ENCODE results near the gene GSDME. TPM values are rescaled to one million over a fixed set of nuclear protein-coding genes. Genes with fewer than 3 reads are reported as not detected.

The GSDME gene
- total RNA-seq (2022; extraction: Qiagen RNA extraction): 35.8 to 52.7 TPM (median 45.8 TPM) in 5 replicates

DNA sequence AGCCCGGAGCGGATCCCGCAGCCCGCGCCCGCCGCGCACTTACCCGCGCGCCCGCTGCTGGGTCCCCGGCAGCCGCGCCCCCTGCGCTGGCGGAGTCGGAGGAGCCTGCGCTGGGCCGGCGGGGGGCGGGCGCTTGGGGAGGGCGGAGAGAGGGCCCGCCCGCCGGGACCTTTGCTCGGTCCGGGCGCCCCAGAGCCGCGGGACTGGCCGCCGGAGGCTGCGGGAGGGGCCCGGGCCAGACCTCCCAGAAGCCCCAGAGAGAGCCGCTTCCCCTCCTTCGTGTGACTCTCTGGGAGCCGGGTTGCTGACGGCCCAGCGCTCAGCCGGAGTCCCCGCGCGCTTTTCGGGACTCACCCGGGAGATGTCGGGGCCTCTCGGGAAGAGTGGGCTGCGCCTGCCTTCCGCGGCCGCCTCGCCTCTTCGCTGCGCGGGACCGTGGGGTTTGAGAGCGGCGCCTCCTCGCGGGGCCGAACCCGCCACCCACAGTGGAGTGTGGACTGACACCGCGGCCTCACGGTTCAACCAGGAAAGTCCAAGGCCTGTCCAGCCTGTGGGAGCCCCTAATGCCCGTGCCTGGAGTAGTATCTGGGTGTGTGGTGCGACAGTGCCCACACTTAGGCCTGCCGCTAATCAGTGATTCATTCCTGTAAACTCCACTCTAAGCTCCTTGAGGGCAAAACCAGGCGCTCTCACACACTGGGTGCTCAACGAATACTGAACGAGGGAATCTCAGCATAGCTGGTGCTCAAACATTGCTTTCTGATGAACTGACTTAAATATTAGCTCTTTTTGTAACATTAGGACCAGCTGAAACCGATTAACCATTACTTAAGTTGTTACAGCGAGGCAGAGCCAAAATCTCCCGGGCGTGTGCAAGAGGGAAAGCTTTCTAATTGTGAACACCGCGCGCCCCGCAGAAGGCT is at the start of gene GSDME:
TSS of gene GSDME (minus strand) at position 112 of the 923 bp plus-strand sequence. CDS start 7,690 bp downstream, outside the sequence.

Other genes starting within 250 kb of the GSDME start
- 17.9 to 26.5 TPM (median 19.4 TPM) in 5 replicates for gene PALS2, start 184.0 kb downstream of the GSDME start, total RNA-seq (2022; extraction: Qiagen RNA extraction)
- gene OSBPL3, start 222.7 kb upstream of the GSDME start, total RNA-seq (2022; extraction: Qiagen RNA extraction): 11.2 to 16.1 TPM (median 13.9 TPM) in 5 replicates